ENCODE measurements around the gene RHOH.

DNA sequence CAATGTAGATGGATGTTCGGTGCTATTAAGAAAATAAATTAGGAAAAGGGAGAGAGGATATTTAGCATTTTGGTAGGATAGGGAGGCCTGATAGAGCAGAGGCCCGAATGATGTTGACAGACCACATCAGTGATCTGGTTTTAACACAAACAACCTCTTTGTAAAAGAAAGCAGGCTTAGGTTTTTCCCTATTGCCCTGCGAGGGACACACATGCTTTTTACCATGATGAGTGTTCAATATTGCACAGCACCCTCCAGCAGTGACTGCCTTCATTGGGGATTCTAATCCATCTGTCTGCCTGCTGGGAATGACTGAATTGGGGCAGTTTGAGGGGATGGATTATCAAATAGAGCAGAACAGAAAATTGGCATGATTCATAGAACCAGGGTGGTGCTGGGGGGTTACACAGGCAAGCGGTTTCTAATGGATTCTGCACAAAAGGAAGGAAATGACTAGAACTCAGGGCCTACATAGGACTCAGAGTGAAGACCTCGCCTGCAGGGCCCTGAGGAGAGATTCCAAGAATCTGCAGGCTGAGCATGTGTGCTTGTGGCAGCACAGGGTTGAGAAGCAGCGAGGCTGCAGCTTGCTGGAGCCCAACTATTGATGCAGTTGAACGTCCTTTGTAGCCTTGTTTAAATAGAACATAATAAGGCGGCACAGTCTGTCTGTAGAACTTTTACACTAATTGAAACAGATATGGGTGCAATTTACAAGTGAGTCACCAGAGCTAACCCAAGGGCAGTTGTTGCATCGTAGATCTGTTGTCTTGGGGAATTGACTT lies 58.0 kb downstream of the RHOH start:
- TF ChIP-seq POLR2A (IDR thresholded peaks at IDR 0.05; ENCODE audit: low read length) (no peak), GATA1 (IDR thresholded peaks at IDR 0.05; ENCODE audit: low read depth, low read length) (no peak)
